Peyer's patch (tissue), 4 donors: Measurements from ENCODE around the gene TBL1XR1.

Experiments
- POLR2A ChIP-seq, 2 donors: fragments of 450-650 bp; IDR thresholded peaks; one replicate each; pipeline ENCODE4 v1.5.1; 2017; ENCODE audit warnings: antibody characterized with exemption in 2 of 2, mild to moderate bottlenecking in 2 of 2, moderate library complexity in 2 of 2
- TF ChIP-seq, protein P1 (sequence below), 6 experiments: fragments of 450-650 bp in 4 of 6; fragments of 200-600 bp in 2 of 6; sonication (generic) in 1 of 6; IDR thresholded peaks; one replicate each; pipeline ENCODE4 v1.5.1; 2017 to 2019; ENCODE audit warnings: antibody characterized with exemption in 6 of 6, mild to moderate bottlenecking in 3 of 6, moderate library complexity in 1 of 6

DNA sequence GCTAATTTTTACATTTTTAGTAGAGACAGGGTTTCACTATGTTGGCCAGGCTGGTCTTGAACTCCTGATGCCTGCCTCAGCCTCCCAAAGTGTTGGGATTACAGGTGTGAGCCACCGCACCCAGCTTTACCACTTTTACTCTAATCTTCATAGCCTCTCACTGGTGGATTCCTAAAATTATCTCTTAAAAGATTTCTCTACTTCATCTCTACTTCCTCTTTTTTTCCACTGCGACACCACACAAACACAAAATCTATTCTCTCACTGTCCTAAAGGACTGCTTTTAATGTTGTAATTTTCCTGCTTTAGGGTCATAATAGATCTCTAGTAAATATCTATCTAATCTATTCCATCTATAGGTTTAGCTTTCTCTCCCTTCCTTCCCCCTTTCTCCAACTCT lies 34.0 kb upstream of the TBL1XR1 start:
- TF ChIP-seq, protein P1, sequence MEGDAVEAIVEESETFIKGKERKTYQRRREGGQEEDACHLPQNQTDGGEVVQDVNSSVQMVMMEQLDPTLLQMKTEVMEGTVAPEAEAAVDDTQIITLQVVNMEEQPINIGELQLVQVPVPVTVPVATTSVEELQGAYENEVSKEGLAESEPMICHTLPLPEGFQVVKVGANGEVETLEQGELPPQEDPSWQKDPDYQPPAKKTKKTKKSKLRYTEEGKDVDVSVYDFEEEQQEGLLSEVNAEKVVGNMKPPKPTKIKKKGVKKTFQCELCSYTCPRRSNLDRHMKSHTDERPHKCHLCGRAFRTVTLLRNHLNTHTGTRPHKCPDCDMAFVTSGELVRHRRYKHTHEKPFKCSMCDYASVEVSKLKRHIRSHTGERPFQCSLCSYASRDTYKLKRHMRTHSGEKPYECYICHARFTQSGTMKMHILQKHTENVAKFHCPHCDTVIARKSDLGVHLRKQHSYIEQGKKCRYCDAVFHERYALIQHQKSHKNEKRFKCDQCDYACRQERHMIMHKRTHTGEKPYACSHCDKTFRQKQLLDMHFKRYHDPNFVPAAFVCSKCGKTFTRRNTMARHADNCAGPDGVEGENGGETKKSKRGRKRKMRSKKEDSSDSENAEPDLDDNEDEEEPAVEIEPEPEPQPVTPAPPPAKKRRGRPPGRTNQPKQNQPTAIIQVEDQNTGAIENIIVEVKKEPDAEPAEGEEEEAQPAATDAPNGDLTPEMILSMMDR (IDR thresholded peaks at IDR 0.05), result no peak
- TF ChIP-seq POLR2A (IDR thresholded peaks at IDR 0.05), result no peak
